Measurements from ENCODE around the gene SLC39A9.

DNA sequence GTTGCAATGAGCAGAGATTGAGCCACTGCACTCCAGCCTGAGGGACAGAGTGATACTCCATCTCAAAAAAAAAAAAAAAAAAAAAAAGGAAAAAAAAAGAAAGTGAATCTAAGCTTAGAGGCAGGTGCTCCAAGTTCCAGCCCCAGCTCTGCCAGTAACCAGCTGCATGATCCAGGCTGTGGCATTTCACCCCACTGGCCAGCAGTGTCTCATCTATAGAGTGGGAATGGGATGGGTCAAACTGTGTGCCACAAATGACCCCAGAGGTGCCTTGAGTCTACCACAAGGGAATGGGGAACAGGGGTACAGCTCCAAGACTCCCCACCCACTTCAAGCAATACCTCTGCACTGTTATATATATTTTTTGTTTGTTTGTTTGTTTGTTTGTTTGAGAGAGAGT lies 91.0 kb downstream of the SLC39A9 start:
- no peak for TF ChIP-seq EZH2 (IDR thresholded peaks at IDR 0.05; ENCODE audit: low read length, unreplicated experiment)
- TF ChIP-seq, protein P1, sequence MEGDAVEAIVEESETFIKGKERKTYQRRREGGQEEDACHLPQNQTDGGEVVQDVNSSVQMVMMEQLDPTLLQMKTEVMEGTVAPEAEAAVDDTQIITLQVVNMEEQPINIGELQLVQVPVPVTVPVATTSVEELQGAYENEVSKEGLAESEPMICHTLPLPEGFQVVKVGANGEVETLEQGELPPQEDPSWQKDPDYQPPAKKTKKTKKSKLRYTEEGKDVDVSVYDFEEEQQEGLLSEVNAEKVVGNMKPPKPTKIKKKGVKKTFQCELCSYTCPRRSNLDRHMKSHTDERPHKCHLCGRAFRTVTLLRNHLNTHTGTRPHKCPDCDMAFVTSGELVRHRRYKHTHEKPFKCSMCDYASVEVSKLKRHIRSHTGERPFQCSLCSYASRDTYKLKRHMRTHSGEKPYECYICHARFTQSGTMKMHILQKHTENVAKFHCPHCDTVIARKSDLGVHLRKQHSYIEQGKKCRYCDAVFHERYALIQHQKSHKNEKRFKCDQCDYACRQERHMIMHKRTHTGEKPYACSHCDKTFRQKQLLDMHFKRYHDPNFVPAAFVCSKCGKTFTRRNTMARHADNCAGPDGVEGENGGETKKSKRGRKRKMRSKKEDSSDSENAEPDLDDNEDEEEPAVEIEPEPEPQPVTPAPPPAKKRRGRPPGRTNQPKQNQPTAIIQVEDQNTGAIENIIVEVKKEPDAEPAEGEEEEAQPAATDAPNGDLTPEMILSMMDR (conservative IDR thresholded peaks at IDR 0.05; ENCODE audit: low read depth, low read length): no peak
